HG03439 (cell line): ENCODE results near the gene TSPAN5.

Source experiments
- ATAC-seq: cut with Tn5 transposase; IDR thresholded peaks from one replicate; pipeline ENCODE4 v1.9.1; 2021; ENCODE audit warnings: mild to moderate bottlenecking, moderate library complexity; ENCODE audit not compliant: unreplicated experiment

The TSPAN5 gene

GRCh38 chr4:98646422-98646821 lies 12.0 kb downstream of the TSPAN5 start:
- ATAC-seq = no peak

DNA sequence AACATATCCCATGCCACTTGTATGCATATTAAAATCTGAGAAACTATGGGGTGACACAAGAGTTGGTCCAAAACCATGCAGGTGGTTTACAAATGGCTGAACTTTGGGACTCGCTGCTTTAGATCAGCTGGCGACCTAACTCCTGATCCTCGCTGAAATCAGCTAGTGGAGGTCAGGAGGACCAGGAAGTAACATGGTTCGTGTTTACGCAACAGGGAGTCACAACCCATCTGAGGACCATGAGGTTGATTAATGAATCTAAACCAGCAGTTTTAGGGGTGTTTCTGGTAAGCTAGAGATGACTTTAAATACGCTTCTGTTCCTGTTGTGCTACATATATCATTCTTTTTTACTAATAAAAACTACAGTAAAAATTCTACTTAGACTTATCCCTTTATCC lies 12.9 kb downstream of the TSPAN5 start:
- no peak for ATAC-seq

DNA sequence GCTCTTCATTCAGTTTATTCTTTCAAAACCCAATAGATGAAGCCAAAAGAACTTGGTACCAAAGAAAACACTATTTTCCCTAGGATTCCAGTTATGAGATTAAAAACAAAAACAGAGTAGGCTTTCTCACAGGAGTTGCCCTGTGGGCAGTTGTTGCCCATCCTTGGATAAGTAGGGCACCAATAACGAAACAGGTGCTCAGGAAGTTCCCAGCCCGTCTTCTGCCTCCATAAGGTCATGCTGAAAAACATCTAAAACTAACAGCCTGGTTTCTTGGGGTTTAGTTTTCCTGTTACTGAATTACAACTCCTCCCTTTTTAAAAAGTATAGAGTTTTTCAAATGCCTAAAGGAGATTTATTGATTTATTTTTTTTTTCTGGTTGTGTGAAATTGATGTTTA lies 14.7 kb downstream of the TSPAN5 start:
- ATAC-seq = no peak

DNA sequence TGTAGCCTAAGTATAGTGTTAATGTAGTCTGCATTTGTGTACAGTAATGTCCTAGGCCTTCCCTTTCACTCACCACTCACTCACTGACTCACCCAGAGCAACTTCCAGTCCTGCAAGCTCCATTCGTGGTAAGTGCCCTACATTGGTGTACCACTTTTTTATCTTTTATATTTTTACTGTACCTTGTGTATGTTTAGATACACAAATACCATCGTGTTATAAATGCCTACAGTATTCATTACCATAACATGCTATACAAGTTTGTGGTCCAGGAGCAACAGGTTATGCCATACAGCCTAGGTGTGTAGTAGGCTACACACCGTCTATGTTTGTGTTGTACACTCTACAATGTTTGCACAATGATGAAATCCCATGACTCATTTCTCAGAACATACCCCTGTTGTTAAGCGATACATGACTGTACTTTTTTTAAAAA lies 15.4 kb downstream of the TSPAN5 start:
- ATAC-seq = no peak

DNA sequence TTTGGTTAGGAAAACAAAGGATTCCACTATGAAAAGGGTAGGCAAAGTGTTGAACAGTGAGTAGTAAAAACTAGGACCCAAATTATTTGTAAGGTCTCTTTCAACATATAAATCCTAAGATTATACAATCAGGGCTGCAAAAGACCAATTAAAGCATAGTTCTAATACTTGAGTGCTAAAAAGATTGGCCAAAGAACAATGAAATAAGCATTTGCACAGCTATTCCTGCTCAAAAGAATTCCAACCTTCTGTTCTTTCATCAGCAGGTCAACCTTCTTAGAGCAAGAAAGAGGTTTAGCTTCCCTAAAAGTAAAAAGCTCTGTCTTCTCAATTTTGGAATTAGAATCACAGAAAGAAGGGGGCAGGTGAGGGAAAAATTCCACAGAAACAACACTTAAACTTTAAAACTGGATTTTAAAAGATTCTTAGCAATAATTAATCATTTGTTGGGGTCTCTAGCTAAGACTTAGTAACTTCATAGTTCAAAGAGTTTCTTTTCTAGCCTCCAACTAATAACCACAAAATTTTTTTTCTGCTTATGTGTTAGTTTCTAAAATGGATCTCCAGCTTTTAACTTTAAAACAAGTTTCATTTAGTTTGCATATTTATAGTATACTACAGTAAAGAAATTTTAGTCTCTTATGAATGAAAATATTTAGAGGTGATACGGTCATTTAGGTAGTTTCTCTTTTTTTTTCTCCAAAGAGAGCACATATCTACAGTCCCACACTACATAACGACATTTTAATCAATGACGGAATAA lies 16.3 kb downstream of the TSPAN5 start:
- ATAC-seq = no peak

GRCh38 chr4:98641376-98641775 lies 17.0 kb downstream of the TSPAN5 start:
- ATAC-seq = no peak

GRCh38 chr4:98639523-98639922 lies 18.9 kb downstream of the TSPAN5 start:
- peak; percentile 68 for ATAC-seq

GRCh38 chr4:98639108-98639507 lies 19.3 kb downstream of the TSPAN5 start:
- ATAC-seq = no peak

DNA sequence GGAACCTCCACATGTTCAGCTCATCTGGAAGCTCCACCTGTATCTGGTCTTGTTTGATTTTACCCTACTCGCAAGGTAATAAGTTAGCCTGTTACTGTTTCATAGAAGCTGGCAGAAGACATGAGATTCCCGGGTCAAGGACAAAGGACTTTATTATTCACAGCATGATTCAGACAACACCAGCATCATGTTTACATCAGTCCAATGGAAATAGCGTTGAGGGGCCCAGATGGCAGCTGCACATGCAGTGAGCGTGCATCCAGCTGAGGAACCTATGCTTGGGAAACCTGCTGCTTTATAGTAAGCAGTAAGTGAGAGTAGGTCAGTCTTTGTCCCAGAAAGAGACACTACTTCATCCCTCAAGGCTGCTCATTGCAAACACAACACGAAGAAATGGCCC lies 19.8 kb downstream of the TSPAN5 start:
- no peak for ATAC-seq

DNA sequence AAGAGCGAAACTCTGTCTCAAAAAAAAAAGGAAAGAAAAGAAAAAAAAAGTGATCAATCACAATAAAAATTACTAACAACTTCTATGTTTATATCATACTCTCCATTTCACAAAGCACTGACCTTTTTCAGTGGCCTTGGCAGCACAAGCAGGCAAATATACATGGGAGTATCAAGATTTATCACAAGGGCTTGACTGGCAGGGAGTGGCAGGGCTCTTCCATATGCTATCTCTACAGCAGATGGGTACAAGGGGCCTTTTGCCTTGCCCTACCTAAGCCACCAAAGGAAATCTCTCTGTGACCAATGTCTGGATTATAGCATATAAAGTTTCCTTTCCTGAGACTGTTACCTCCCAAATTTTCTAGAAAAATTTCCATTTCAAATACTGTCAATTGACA lies 24.4 kb downstream of the TSPAN5 start:
- no peak for ATAC-seq

DNA sequence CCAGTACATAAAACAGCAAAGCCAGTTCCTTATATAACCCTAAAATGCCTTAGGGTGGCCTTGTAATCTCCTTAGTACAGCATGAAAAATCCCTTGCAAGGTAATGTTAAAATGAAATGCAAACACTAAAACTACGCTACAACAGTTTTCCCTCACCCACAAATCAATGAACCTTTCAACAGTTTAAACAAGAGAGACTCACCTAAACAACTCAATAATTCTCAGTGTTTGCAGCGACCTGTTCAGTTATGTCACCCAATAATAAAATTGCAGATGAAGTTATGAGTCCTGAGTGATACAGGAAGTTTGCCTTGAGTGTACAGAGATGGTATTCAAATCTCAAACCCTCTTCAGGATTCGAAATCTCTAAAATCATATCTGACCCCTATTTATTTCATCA lies 25.3 kb downstream of the TSPAN5 start:
- no peak for ATAC-seq

GRCh38 chr4:98632258-98632657 lies 26.2 kb downstream of the TSPAN5 start:
- ATAC-seq = no peak

DNA sequence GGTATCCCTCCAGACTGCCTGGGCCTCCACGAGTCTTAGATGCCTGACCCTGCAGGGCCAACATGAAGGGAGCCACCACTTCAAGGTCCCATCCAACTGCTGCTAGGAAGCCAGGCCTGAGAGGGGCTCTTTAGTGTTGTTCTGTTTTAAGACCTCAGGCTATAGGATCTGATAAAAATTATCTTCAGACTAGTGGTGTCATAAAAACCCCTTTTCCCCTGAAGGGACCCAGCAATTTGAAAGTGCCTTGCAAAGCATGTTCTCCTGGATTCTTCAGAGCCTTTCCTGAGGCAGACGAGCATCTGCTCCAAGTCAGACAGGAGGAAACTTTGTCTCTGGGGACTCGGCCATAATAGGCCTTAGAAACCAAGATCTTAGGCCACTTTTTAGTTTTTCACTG lies 26.9 kb downstream of the TSPAN5 start:
- no peak for ATAC-seq

GRCh38 chr4:98630737-98631454 lies 27.5 kb downstream of the TSPAN5 start:
- ATAC-seq = no peak

GRCh38 chr4:98627531-98628257 lies 30.7 kb downstream of the TSPAN5 start:
- no peak for ATAC-seq

GRCh38 chr4:98626350-98626749 lies 32.1 kb downstream of the TSPAN5 start:
- no peak for ATAC-seq

DNA sequence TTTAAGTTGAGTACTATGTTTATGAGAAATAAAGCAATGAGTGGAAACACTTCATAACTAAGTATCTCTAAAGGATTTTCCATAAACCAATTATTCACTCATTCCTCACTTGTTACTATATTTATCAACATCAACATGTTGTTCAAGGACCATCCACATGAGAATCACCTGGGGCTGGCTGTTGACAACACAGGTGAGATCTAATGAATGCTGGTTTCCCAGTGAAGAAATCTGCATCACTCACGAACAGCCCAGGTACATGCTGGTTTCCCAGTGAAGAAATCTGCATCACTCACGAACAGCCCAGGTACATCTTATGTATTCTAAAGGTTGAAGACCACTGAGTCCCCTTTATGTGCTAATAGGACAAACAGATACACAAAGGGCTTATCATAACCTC lies 32.5 kb downstream of the TSPAN5 start:
- ATAC-seq = no peak

- ATAC-seq = no peak
These were observed 33.0 kb downstream of the TSPAN5 start for GRCh38 chr4:98625399-98625798.

GRCh38 chr4:98624642-98625041 lies 33.8 kb downstream of the TSPAN5 start:
- no peak for ATAC-seq

DNA sequence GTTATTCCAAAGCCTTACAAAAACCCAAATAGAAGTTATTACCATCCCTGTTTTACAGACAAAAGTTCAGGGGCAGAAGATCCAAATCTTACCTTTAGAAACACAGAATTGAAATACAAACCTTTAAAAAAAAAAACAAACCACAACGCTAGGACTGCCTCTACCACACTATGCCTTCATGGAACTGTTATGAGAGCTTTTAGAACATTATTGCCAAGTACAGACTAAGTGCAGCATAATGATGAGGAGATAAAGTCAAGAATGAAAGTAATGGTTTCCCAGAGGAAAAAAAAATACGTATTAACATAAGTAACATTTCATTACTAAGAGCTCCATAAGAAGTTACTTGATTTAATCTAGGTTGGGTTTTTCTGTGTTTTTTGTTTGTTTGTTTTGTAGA lies 34.3 kb downstream of the TSPAN5 start:
- no peak for ATAC-seq

DNA sequence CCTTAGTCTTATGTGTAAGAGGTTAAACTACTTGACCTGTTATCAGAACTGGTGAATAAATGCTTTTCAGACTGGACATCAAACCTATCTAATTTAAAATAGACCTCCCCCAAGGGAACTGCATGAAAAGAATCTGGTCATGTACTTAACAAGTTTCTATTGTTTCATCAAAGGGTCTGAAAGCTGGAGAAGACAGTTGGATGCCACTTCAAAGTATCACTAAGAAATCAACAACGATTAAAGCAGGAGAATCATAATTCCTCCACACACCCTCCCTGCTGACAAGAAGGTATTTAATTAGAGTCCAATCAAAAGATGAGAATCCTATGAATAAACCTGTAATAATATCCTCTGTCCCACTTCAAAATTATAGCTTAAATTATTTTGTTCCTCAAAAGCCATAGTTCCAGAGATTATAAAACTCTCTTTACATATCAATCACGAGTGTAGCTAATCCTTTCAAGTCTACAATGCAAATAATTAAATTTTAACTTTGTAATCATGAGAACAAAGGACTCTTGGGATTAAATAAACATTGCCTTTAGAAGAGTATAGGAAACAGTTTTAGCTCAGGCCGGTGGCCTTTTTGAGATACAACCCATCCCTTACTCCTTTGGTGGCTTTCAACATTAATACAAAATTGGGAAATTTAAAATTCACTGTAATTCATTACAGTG lies 35.1 kb downstream of the TSPAN5 start:
- no peak for ATAC-seq
